Measurements from ENCODE around the gene SLC46A2.

The SLC46A2 gene

GRCh38 chr9:112885324-112885723 lies 5.4 kb downstream of the SLC46A2 start:
- no peak for DNase-seq

- no peak for DNase-seq
Observed at GRCh38 chr9:112884721-112885120, 6.0 kb downstream of the SLC46A2 start.

DNA sequence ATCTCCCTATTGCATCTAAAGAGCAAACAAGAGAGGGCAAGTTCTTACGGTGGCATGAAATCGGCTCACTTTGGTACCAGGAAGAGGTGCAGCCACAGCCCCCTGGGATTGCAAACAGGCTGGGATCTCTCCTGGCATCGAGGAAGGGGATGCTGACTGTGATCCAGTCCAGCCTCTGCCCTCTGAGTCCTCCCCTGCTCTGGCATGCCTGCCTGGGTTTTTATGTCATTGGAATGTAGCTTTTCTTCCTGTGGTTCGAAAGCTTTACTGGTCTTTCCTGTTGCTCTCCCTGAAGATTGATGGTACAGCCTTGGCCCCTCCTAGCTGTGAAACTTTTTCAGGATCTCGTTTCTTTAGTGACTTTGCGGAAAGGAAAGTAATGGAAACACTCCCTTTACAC lies 6.6 kb downstream of the SLC46A2 start:
- no peak for DNase-seq

- no peak for DNase-seq
Observed at GRCh38 chr9:112881331-112881730, 9.3 kb downstream of the SLC46A2 start.

GRCh38 chr9:112880650-112881049 lies 10.0 kb downstream of the SLC46A2 start:
- no peak for DNase-seq

DNA sequence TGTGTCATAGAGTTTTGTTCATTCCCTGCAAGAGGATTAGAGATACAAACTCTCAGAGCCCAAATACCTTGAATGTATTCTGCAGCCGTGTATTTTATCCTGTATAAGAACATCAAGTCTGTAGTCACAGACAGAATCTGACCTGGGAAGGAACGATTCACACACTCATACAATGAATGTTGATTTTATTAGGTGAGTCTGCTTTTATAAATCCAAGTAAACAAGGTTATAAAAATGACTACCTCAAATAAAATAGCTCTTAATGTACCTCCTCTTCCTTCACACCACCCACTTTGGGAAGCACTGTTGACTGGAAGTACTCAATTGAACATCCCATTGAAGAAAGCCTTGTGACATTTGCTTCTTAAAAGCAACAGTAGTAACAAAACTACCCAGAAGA lies 11.9 kb downstream of the SLC46A2 start:
- no peak for DNase-seq

DNA sequence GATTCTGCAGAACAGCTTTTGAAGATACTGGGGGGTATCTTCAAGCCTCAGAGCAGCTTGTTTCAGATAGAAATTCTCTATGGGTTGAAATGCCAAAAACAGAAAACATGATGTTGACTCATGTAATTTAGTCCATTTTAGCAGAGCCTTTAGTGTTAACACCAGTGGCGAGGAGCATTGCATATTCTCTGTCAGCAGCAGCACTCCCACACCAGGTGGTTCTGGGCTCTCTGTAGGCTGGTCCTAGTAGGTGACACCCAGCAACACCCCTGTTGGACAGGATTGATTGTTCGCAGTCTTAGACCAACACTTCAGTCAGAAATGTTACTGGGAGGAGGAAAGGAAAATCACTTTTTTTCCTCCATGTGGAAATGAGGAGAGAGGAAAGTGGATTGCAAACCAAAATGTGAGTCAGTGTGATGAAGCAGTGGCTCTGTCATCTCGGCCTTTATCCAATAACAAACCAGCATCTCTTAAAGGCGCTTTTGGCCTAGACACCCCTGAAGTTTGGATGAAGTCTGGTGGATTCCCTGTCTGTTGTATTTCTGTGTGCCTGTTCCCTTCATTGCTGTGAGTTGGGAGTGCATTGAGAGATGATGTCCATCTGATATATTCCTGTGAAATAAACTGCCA lies 16.8 kb downstream of the SLC46A2 start:
- no peak for DNase-seq

DNA sequence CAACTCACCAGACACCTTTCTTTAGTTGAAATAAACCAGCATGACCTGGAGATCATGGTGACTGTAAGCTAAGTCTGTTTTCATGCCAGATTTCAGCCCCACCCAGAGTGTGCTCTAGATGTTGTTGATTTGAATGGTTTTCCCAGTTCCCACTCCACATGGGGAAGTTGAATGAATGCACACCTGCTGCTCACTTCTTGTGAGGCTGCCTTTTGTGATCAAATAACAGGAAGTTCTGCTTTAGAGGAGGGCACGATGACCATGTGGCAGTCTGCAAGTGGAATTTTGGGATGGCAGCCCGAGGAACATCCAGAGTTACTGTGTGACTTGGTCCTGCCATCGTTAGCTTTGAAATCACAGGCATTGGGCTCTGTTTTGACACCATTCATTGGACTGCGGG lies 18.7 kb downstream of the SLC46A2 start:
- no peak for DNase-seq

DNA sequence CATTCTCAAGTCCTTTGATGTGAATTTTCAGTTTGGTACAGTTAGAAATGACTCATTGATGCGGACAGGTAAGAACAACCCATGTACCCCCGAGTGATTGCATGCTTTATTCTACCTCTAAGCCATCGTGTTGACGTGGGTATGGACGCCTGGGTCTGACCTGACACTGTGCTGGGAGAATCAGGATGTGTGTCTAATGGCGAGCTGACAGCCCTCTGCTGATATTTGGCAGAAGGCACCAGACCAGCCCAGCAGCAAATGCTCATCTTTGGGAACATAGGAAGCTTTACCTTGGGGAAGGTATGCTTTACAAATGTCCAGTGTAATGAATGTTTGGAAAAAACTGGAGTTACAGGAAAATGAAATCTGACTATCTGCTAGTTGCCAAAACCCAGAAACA lies 20.1 kb downstream of the SLC46A2 start:
- DNase-seq = no peak

GRCh38 chr9:112869917-112870316 lies 20.8 kb downstream of the SLC46A2 start:
- no peak for DNase-seq

- DNase-seq = no peak
Observed at GRCh38 chr9:112869041-112869529, 21.6 kb downstream of the SLC46A2 start.

GRCh38 chr9:112868461-112868860 lies 22.2 kb downstream of the SLC46A2 start:
- DNase-seq = no peak

DNA sequence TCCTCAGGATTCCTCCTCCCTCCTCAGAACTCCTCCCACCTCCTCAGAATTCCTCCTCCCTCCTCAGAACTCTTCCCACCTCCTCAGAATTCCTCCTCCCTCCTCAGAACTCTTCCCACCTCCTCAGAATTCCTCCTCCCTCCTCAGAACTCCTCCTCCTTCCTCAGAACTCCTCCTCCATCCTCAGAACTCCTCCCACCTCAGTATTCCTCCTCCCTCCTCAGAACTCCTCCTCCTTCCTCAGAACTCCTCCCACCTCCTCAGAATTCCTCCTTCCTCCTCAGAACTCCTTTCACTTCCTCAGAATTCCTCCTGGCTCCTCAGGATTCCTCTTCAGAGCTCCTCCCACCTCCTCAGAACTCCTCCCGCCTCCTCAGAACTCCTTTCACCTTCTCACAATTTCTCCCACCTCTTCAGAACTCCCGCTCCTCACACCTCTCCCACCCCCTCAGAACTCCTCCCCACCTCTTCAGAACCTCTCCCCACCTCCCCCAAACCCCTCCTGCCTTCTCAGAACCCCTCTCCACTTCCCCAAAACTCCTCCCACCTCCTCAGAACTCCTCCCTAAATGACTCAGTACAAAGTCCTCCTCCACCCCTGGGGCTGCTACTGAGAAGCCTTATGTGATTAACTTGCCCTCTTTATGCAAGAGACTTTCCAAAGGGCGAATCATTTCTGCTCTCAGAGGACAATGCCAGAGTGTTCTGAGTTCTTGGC lies 23.2 kb downstream of the SLC46A2 start:
- no peak for DNase-seq

- no peak for DNase-seq
Observed at GRCh38 chr9:112866662-112867274, 23.9 kb downstream of the SLC46A2 start.

DNA sequence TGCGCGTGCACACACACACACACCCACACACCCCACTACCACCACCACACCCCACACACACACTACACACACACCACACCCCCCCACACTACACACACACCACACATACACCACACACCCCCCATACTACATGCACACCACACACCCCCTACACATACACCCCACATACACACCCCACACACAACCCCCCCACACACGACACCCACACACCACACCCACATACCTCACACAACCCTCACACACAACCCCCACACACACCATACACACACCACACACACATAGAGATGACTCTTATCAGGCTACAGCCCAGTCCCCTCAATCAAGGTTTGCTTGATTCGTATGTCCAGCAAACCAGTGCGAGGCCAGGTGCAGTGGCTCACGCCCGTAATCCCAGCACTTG lies 25.7 kb downstream of the SLC46A2 start:
- DNase-seq = no peak

GRCh38 chr9:112864403-112864802 lies 26.3 kb downstream of the SLC46A2 start:
- no peak for DNase-seq

DNA sequence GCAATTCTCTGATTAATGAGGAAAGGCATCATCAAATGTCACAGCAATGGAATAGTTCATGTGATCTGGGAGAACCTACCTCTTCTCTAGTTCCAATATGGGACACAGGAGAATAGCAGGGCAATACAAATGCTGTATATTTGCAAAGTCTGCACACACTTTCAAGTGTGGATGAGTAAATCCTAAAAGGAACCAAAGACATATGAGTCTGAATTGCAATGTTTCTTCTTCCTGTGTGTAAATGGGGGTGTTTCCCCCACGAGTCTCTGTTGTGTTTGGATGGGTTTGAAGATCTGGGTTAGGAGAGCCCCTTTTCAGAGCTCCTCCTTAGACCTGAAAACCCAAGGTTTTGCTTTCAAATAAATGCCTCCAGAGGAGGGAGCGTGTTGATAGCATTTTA lies 26.9 kb downstream of the SLC46A2 start:
- DNase-seq = no peak

DNA sequence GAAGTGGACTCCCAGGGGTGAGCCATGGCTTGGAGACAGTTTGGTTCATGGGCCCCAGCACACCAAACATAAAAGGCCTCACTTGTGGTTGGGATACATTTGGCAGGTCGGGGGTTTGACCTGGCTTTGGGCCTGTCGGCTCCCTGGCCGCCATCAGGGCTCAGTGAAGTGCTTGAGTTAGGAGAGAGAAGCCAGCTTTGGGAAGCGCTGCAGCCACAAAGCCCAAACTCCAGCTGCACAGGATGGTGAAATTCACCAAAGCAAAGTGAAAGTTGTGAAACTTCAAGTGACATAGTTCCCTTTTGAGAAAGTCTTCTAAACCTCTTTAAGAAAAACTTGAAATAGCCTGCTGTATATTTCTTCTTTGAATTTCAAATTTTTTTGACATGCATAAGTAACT lies 27.5 kb downstream of the SLC46A2 start:
- DNase-seq = no peak

GRCh38 chr9:112861638-112862555 lies 28.8 kb downstream of the SLC46A2 start:
- DNase-seq = no peak

DNA sequence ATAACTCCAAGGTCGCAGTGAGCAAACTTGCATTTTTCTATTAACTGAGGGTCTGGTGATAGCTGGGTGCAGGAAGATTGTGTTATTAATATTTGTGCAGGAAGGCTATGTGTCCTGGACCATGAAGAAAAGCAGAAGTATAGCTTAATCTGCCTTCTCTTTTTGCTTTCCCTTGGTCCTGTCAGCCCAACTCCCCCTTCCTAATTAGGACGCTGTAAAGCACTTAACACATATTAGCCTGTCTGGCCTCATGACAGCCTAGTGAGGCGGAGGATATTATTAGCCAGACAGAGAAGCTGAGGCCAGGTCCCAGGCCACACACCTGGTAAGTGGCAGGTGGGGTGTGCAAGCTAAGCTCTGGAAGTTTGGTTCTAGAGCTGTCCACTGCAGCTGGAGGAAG lies 29.5 kb downstream of the SLC46A2 start:
- no peak for DNase-seq

DNA sequence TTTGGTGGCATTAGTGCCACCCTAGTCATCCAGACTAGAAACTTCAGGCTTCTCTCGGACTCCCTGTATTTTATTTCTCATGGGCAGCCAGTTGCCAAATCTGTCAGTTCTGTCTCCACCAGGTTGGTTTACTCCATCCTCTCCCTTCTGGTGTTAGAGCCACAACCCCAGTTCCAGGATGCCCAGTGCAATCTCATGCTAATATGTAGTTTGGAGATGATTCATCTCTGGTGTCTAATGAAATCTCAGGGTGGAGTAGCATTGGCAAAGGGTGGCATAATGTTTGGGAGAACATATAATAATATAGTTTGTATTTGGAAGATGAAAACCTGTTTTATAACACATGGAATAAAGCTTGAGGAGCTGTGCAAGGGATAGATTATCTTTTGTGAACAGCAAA lies 30.2 kb downstream of the SLC46A2 start:
- DNase-seq = no peak

DNA sequence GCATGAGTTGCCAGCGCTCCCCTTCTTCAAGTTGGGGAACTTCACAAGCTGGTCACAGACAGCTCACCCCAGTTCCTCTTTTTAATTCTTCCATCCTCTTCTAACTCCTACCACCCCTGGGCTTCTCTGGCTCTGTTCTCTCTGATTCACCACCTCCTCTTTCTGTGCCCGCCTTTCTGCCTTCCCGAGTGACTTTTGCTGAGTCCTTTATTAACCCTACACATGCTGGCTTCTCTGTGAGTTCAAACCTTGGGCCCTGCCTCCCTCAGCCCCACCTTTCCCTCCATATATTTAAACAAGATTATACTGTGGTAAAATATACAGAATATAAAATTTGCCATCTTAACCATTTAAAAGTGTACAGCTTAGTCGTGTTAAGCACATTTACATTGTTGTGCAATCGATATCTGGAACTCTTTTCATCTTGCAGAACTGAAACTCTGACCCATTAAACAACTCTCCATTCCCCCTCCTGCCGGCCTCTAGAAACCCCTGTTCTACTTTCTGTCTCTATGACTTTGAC lies 32.0 kb downstream of the SLC46A2 start:
- DNase-seq = no peak

GRCh38 chr9:112858005-112858404 lies 32.7 kb downstream of the SLC46A2 start:
- no peak for DNase-seq
